HepG2 (cell line): ENCODE measurements around the gene LPXN. TPM values are rescaled to one million over a fixed set of nuclear protein-coding genes. Genes with fewer than 3 reads are reported as not detected.
A peak's percentile ranks its signal among the peaks of the same experiment; 100 is the strongest.

Experiments used
- CREM ChIP-seq, 2 experiments: sonication (generic) in 1 of 2; formaldehyde crosslinking in 1 of 2; IDR thresholded peaks; 2 replicates each; pipeline versions ENCODE4 v1.4.0 to v1.6.1; 2016 to 2020; ENCODE audit warnings: antibody characterized with exemption in 1 of 2, mild to moderate bottlenecking in 1 of 2, missing genetic modification reagents in 1 of 2
- ELF4 ChIP-seq: sonication (generic); formaldehyde crosslinking; IDR thresholded peaks from 2 replicates; pipeline ENCODE4 v1.5.0; 2020; ENCODE audit warnings: missing genetic modification reagents, mild to moderate bottlenecking, moderate library complexity, borderline replicate concordance
- EP300 ChIP-seq, 3 experiments: sonication (generic) in 1 of 3; formaldehyde crosslinking in 1 of 3; IDR thresholded peaks; 2 replicates each; pipeline versions ENCODE4 v1.5.1 to v1.6.1; 2011 to 2020; ENCODE audit warnings: low read depth in 2 of 3, low read length in 2 of 3, borderline replicate concordance in 1 of 3, improper control_type of control experiment in 1 of 3, mild to moderate bottlenecking in 1 of 3, missing genetic modification reagents in 1 of 3, moderate library complexity in 1 of 3
- GFI1 ChIP-seq: sonication (generic); formaldehyde crosslinking; IDR thresholded peaks from 2 replicates; pipeline ENCODE4 v1.5.0; 2020; ENCODE audit warnings: missing genetic modification reagents, mild to moderate bottlenecking, borderline replicate concordance
- GLI4 ChIP-seq: sonication (generic); formaldehyde crosslinking; IDR thresholded peaks from 2 replicates; pipeline ENCODE4 v1.5.1; 2020; ENCODE audit warnings: missing genetic modification reagents, mild to moderate bottlenecking, moderate library complexity, borderline replicate concordance
- HDAC6 ChIP-seq: fragments of 200-600 bp; sonication (generic); IDR thresholded peaks from 2 replicates; pipeline ENCODE4 v1.7.0; 2017; ENCODE audit warnings: mild to moderate bottlenecking, antibody characterized with exemption, low read length, low read depth
- HNF1A ChIP-seq, 2 experiments: sonication (generic) in 1 of 2; formaldehyde crosslinking in 1 of 2; IDR thresholded peaks; 2 replicates each; pipeline versions ENCODE4 v1.4.0 to v1.6.1; 2016 to 2020; ENCODE audit warnings: borderline replicate concordance in 1 of 2, low read depth in 1 of 2, mild to moderate bottlenecking in 1 of 2, missing genetic modification reagents in 1 of 2
- KLF6 ChIP-seq: IDR thresholded peaks from 2 replicates; pipeline ENCODE4 v1.8.0; 2016; ENCODE audit warnings: missing biosample characterization, missing genetic modification reagents
- MTF2 ChIP-seq: sonication (generic); formaldehyde crosslinking; IDR thresholded peaks from 2 replicates; pipeline ENCODE4 v1.5.0; 2020; ENCODE audit warnings: missing genetic modification reagents, borderline replicate concordance
- NFYC ChIP-seq: IDR thresholded peaks from 2 replicates; pipeline ENCODE4 v1.6.1; 2016; ENCODE audit warnings: missing genetic modification reagents, missing compliant biosample characterization
- TEAD3 ChIP-seq: optimal IDR thresholded peaks from 2 replicates; pipeline ENCODE3; 2016; ENCODE audit warnings: borderline replicate concordance
- ZBTB21 ChIP-seq: sonication (generic); formaldehyde crosslinking; IDR thresholded peaks from 2 replicates; pipeline ENCODE4 v1.4.0; 2020; ENCODE audit warnings: missing genetic modification reagents
- polyA plus RNA-seq, 8 experiments: library from polyadenylated mRNA; depleted of rRNA in 3 of 8; stranded (reverse) in 7 of 8; unstranded in 1 of 8; fragments of >200 nt; fragmentation: Illumina TruSeq in 4 of 8; extraction: Trizol in 4 of 8; gene quantifications; 2 replicates each; pipeline versions ENCODE4 v1.2.1 to v1.2.3, GENCODE V29; 2011 to 2016; ENCODE audit warnings: low read depth in 4 of 8, missing spikeins in 1 of 8, mixed read lengths in 1 of 8; ENCODE audit not compliant: insufficient read depth in 1 of 8
- total RNA-seq, 5 experiments: library from RNA; depleted of rRNA; stranded (reverse); fragments of >200 nt; fragmentation: Illumina TruSeq; extraction: Trizol; gene quantifications; 2 replicates each; pipeline ENCODE4 v1.2.3, GENCODE V29; 2016; ENCODE audit warnings: low read depth in 1 of 5
- TF ChIP-seq, protein P1 (sequence below): IDR thresholded peaks from 2 replicates; pipeline ENCODE4 v1.6.1; 2016; ENCODE audit warnings: low read depth, missing genetic modification reagents, missing compliant biosample characterization

LPXN gene
- total and polyA plus RNA-seq, 2 of the 13 experiments (the other 11 are each of a cell fraction or from before 2014, with no cell fraction given), result 1.7 to 3.5 TPM

DNA sequence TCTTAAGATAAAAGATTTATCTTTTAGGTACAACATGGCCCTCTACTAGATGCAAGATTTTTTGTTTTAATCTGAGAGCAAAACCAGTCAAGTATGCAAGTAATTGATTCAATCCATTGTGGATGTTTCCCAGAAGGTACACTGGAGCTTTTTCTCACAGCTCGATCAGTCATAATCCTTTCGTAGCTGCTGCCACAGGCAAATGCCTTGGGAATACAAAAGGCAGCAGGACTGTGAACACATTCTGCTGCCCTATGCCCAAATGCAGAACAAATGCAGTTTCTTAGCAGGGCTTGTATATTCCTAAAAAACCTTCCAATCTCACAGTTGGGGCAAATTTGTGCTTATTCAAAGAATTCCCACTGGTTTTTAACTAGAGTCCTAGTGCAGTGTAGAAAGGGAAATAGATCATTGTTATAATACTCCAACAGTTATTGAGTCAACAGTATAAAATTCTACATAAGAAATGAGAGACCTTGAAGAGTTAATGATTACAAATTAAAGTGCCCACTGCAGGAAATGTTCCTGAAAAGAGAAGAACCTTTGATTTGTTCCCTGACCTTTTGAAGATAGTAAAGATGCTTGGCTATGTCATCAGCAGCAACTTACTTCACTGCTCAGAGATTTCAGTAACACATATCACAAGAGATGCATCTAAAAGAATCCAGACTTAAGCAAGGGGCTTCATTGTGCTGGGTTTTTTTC, 14.1 kb downstream of the LPXN start (continued):
- TF ChIP-seq HNF1A (IDR thresholded peaks at IDR 0.05; ENCODE audit: low read depth), result peak; percentile 78
- TF ChIP-seq HNF1A (CRISPR knock-in tag; IDR thresholded peaks at IDR 0.05; ENCODE audit: borderline replicate concordance), result peak; percentile 51; the same call in 1 of the 2 replicates
- no peak for TF ChIP-seq NFYC (CRISPR knock-in tag)
- TF ChIP-seq KLF6 (CRISPR knock-in tag), result no peak
- TF ChIP-seq CREM (IDR thresholded peaks at IDR 0.05), result peak; percentile 14; the same call in 1 of the 2 replicates
- TF ChIP-seq CREM (CRISPR knock-in tag; IDR thresholded peaks at IDR 0.05), result no peak
- no peak for TF ChIP-seq GLI4 (CRISPR knock-in tag)
- peak; percentile 57; the same call in 1 of the 2 replicates for TF ChIP-seq GFI1 (CRISPR knock-in tag)
- no peak for TF ChIP-seq ZBTB21 (CRISPR knock-in tag)
- TF ChIP-seq HDAC6, result no peak
- TF ChIP-seq MTF2 (CRISPR knock-in tag), result no peak
- TF ChIP-seq EP300 (IDR thresholded peaks at IDR 0.05; ENCODE audit: low read depth in 2 of 2, low read length in 2 of 2), result peak in 1 of 2 experiments; percentile 65; a peak in 2 of 4 replicates
- TF ChIP-seq EP300 (CRISPR knock-in tag; IDR thresholded peaks at IDR 0.05; ENCODE audit: borderline replicate concordance), result no peak
- peak; percentile 17 for TF ChIP-seq TEAD3 (CRISPR knock-in tag)
- TF ChIP-seq ELF4 (CRISPR knock-in tag), result no peak
- TF ChIP-seq, protein P1, sequence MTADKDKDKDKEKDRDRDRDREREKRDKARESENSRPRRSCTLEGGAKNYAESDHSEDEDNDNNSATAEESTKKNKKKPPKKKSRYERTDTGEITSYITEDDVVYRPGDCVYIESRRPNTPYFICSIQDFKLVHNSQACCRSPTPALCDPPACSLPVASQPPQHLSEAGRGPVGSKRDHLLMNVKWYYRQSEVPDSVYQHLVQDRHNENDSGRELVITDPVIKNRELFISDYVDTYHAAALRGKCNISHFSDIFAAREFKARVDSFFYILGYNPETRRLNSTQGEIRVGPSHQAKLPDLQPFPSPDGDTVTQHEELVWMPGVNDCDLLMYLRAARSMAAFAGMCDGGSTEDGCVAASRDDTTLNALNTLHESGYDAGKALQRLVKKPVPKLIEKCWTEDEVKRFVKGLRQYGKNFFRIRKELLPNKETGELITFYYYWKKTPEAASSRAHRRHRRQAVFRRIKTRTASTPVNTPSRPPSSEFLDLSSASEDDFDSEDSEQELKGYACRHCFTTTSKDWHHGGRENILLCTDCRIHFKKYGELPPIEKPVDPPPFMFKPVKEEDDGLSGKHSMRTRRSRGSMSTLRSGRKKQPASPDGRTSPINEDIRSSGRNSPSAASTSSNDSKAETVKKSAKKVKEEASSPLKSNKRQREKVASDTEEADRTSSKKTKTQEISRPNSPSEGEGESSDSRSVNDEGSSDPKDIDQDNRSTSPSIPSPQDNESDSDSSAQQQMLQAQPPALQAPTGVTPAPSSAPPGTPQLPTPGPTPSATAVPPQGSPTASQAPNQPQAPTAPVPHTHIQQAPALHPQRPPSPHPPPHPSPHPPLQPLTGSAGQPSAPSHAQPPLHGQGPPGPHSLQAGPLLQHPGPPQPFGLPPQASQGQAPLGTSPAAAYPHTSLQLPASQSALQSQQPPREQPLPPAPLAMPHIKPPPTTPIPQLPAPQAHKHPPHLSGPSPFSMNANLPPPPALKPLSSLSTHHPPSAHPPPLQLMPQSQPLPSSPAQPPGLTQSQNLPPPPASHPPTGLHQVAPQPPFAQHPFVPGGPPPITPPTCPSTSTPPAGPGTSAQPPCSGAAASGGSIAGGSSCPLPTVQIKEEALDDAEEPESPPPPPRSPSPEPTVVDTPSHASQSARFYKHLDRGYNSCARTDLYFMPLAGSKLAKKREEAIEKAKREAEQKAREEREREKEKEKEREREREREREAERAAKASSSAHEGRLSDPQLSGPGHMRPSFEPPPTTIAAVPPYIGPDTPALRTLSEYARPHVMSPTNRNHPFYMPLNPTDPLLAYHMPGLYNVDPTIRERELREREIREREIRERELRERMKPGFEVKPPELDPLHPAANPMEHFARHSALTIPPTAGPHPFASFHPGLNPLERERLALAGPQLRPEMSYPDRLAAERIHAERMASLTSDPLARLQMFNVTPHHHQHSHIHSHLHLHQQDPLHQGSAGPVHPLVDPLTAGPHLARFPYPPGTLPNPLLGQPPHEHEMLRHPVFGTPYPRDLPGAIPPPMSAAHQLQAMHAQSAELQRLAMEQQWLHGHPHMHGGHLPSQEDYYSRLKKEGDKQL (CRISPR knock-in tag), result no peak
